HFFc6 (cell line): ENCODE results near the gene PAAF1. TPM values are rescaled to one million over a fixed set of nuclear protein-coding genes. Genes with fewer than 3 reads are reported as not detected.

Source experiments
- DNase-seq: peaks from one replicate; pipeline ENCODE4 v3.0.0-alpha.2; 2018
- H3K27ac Mint-ChIP-seq: 2 replicates; pipeline ENCODE4 v1.8.0; 2020; ENCODE audit warnings: mild to moderate bottlenecking, mixed read lengths
- H3K27me3 Mint-ChIP-seq: 2 replicates; pipeline ENCODE4 v1.8.0; 2021; ENCODE audit warnings: mild to moderate bottlenecking, moderate library complexity, mixed read lengths; ENCODE audit not compliant: insufficient read depth
- H3K36me3 Mint-ChIP-seq: 2 replicates; pipeline ENCODE4 v1.8.0; 2021; ENCODE audit warnings: low read depth, mixed read lengths
- H3K4me1 Mint-ChIP-seq: 2 replicates; pipeline ENCODE4 v1.8.0; 2020; ENCODE audit warnings: low read depth, mixed read lengths
- H3K4me3 Mint-ChIP-seq: 2 replicates; pipeline ENCODE4 v1.8.0; 2020; ENCODE audit warnings: mild to moderate bottlenecking, moderate library complexity, mixed read lengths
- H3K9me3 Mint-ChIP-seq: 2 replicates; pipeline ENCODE4 v1.8.0; 2020; ENCODE audit warnings: mild to moderate bottlenecking, mixed read lengths
- CTCF ChIP-seq: fragments of 200-600 bp; sonication (generic); IDR thresholded peaks from 2 replicates; pipeline ENCODE4 v1.5.0; 2021; ENCODE audit warnings: antibody characterized with exemption, mild to moderate bottlenecking
- total RNA-seq, 6 experiments: library from RNA; stranded (reverse); fragmentation: NEBNext Ultra II Directional; extraction: Animal tissue kit (Norgen Biotek cat#: 25700); gene quantifications; 2 replicates in 1 of 6; 3 replicates in 5 of 6; pipeline ENCODE4 v1.2.3, GENCODE V29; 2021

The PAAF1 gene
- total RNA-seq, 6 experiments from 2014 or later: 19.5 to 23.2 (median 22.4) TPM

GRCh38 chr11:73860202-73860601, 16.6 kb upstream of the PAAF1 start:
- H3K36me3 Mint-ChIP-seq: peaks cover 11% of the 10 kb centered on the region
- H3K27me3 Mint-ChIP-seq: 0 out of 2 replicates have a peak, but pooled peaks cover 2% of the 10 kb centered on the region
- no peaks in the 10 kb centered on the region for H3K9me3 Mint-ChIP-seq
- no peak for DNase-seq
- no peak overlapping the region for H3K27ac Mint-ChIP-seq
- no peak overlapping the region for H3K4me3 Mint-ChIP-seq
- TF ChIP-seq CTCF: no peak
- no peaks in the 10 kb centered on the region for H3K4me1 Mint-ChIP-seq

GRCh38 chr11:73862986-73863385, 13.8 kb upstream of the PAAF1 start:
- no peak overlapping the region for H3K27ac Mint-ChIP-seq
- H3K27me3 Mint-ChIP-seq: no peaks in the 10 kb centered on the region; the same call in none of the 2 replicates
- TF ChIP-seq CTCF: no peak
- peaks cover 11% of the 10 kb centered on the region for H3K36me3 Mint-ChIP-seq
- H3K4me3 Mint-ChIP-seq: no peak overlapping the region
- no peaks in the 10 kb centered on the region for H3K9me3 Mint-ChIP-seq
- H3K4me1 Mint-ChIP-seq: peaks cover 21% of the 10 kb centered on the region
- no peak for DNase-seq

GRCh38 chr11:73866095-73866579, 10.7 kb upstream of the PAAF1 start:
- H3K27ac Mint-ChIP-seq: peak overlapping the region; percentile 79
- peaks cover 32% of the 10 kb centered on the region for H3K4me1 Mint-ChIP-seq
- DNase-seq: peak; percentile 26
- no peak overlapping the region for H3K4me3 Mint-ChIP-seq
- H3K27me3 Mint-ChIP-seq: no peaks in the 10 kb centered on the region; the same call in none of the 2 replicates
- no peak for TF ChIP-seq CTCF
- H3K9me3 Mint-ChIP-seq: no peaks in the 10 kb centered on the region
- H3K36me3 Mint-ChIP-seq: peaks cover 17% of the 10 kb centered on the region

GRCh38 chr11:73866586-73866996, 10.2 kb upstream of the PAAF1 start:
- H3K4me3 Mint-ChIP-seq: no peak overlapping the region
- no peak for TF ChIP-seq CTCF
- H3K4me1 Mint-ChIP-seq: peaks cover 32% of the 10 kb centered on the region
- peak; percentile 88 for DNase-seq
- peak overlapping the region; percentile 79 for H3K27ac Mint-ChIP-seq
- peaks cover 22% of the 10 kb centered on the region for H3K36me3 Mint-ChIP-seq
- no peaks in the 10 kb centered on the region; the same call in none of the 2 replicates for H3K27me3 Mint-ChIP-seq
- no peaks in the 10 kb centered on the region for H3K9me3 Mint-ChIP-seq

- no peaks in the 10 kb centered on the region for H3K9me3 Mint-ChIP-seq
- TF ChIP-seq CTCF: no peak
- no peaks in the 10 kb centered on the region; the same call in none of the 2 replicates for H3K27me3 Mint-ChIP-seq
- H3K27ac Mint-ChIP-seq: no peak overlapping the region
- H3K4me1 Mint-ChIP-seq: peaks cover 32% of the 10 kb centered on the region
- no peak for DNase-seq
- H3K4me3 Mint-ChIP-seq: no peak overlapping the region
- peaks cover 22% of the 10 kb centered on the region for H3K36me3 Mint-ChIP-seq
These were observed 7.4 kb upstream of the PAAF1 start for GRCh38 chr11:73869332-73869949.
